ENCODE measurements around the gene CBLC.
A peak's percentile ranks its signal among the peaks of the same experiment; 100 is the strongest.
"Not testable (repeated sequence)": the region's sequence is repeated elsewhere in the genome, so short reads cannot be mapped to it uniquely, and the experiment has no call there.

The CBLC gene

GRCh38 chr19:44765033-44765948 lies 12.4 kb upstream of the CBLC start:
- no peak for DNase-seq (ENCODE audit: low read depth in 2 of 2)

GRCh38 chr19:44765949-44766335 lies 11.7 kb upstream of the CBLC start:
- DNase-seq (ENCODE audit: low read depth in 2 of 2): no peak

GRCh38 chr19:44767295-44768180 lies 10.2 kb upstream of the CBLC start:
- DNase-seq (ENCODE audit: low read depth in 2 of 2): no peak

GRCh38 chr19:44770550-44771257 lies 7.0 kb upstream of the CBLC start:
- DNase-seq (ENCODE audit: low read depth in 2 of 2): peak; percentile 95 to 98

GRCh38 chr19:44772144-44772543 lies 5.5 kb upstream of the CBLC start:
- DNase-seq (ENCODE audit: low read depth in 2 of 2): not testable (repeated sequence)

- DNase-seq (ENCODE audit: low read depth in 2 of 2): no peak
Observed at GRCh38 chr19:44772959-44773358, 4.7 kb upstream of the CBLC start.

- DNase-seq (ENCODE audit: low read depth in 2 of 2): no peak
Observed at GRCh38 chr19:44775676-44776240, 1.9 kb upstream of the CBLC start.

GRCh38 chr19:44776402-44777096 lies 1.1 kb upstream of the CBLC start:
- no peak for DNase-seq (ENCODE audit: low read depth in 2 of 2)

GRCh38 chr19:44779150-44779549 lies 1.5 kb downstream of the CBLC start:
- no peak for DNase-seq (ENCODE audit: low read depth in 2 of 2)

GRCh38 chr19:44781694-44782093 lies 4.0 kb downstream of the CBLC start:
- not testable (repeated sequence) for DNase-seq (ENCODE audit: low read depth in 2 of 2)

- DNase-seq (ENCODE audit: low read depth in 2 of 2): no peak
Observed at GRCh38 chr19:44782729-44783128, 5.0 kb downstream of the CBLC start.

GRCh38 chr19:44783545-44783944 lies 5.9 kb downstream of the CBLC start:
- DNase-seq (ENCODE audit: low read depth in 2 of 2): no peak

- DNase-seq (ENCODE audit: low read depth in 2 of 2): no peak
Observed at GRCh38 chr19:44785271-44785670, 7.6 kb downstream of the CBLC start.

- no peak for DNase-seq (ENCODE audit: low read depth in 2 of 2)
Observed at GRCh38 chr19:44785993-44786392, 8.3 kb downstream of the CBLC start.

- DNase-seq (ENCODE audit: low read depth in 2 of 2): no peak
Observed at GRCh38 chr19:44788971-44789370, 11.3 kb downstream of the CBLC start.

GRCh38 chr19:44789943-44790483 lies 12.3 kb downstream of the CBLC start:
- DNase-seq (ENCODE audit: low read depth in 2 of 2): no peak

GRCh38 chr19:44792281-44792680 lies 14.6 kb downstream of the CBLC start:
- DNase-seq (ENCODE audit: low read depth in 2 of 2): no peak

- DNase-seq (ENCODE audit: low read depth in 2 of 2): no peak
Observed at GRCh38 chr19:44794610-44795009, 16.9 kb downstream of the CBLC start.

GRCh38 chr19:44795398-44795987 lies 17.8 kb downstream of the CBLC start:
- no peak for DNase-seq (ENCODE audit: low read depth in 2 of 2)

GRCh38 chr19:44796701-44797115 lies 19.0 kb downstream of the CBLC start:
- DNase-seq (ENCODE audit: low read depth in 2 of 2): no peak
